Activated CD4-positive, CD25-positive, alpha-beta regulatory T cell (primary cell): ENCODE results near the gene DBI.
"Not testable (repeated sequence)": the region's sequence is repeated elsewhere in the genome, so short reads cannot be mapped to it uniquely, and the experiment has no call there.

Experiments
- DNase-seq, 4 experiments: peaks; one replicate each; lab custom pipeline; 2025; lab: John Stamatoyannopoulos, UW

The DBI gene

DNA sequence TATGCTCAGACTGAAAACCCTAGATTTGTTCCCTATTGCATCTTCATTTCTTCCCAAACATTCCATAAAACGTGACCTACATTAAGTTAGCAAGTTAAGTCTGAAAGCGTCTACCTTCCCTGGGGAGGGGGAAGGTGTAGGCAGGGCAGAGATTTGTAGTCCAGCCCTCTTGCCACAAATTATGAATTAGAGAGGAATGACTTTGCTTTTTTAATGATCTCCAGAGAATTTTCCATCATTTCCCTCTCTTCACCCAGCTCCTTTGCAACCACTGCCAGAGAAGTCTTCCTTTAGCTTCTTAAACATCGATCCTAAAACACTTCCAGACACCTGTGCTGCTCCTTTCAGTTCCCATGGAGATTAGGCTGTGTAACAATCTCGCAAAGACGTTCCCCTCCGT is 1.3 kb upstream of the DBI start:
- no peak for DNase-seq

DNA sequence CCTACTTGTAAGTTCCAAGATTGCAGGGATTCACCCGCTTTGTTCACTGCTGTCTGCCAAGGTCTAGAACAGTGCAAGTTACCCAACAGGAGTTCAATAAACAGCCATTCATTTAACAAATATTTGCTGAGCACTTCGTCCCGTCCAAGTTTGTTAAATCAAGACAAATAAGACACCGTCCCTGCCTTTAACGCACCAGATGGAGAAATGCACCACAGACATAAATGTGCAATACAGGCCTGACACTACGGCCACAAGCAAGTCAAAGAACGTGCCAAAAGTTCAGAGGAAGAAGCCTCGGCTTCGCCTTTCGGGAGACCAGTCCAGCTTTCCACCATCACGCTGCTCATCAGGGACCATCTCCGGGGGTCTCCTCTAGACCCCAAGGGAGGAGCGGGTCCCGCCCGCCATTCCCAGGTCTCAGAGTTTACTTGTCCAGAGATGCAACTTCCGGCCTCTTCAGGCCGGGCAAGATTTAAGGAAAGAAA is 572 bp upstream of the DBI start:
- DNase-seq: no peak

DNA sequence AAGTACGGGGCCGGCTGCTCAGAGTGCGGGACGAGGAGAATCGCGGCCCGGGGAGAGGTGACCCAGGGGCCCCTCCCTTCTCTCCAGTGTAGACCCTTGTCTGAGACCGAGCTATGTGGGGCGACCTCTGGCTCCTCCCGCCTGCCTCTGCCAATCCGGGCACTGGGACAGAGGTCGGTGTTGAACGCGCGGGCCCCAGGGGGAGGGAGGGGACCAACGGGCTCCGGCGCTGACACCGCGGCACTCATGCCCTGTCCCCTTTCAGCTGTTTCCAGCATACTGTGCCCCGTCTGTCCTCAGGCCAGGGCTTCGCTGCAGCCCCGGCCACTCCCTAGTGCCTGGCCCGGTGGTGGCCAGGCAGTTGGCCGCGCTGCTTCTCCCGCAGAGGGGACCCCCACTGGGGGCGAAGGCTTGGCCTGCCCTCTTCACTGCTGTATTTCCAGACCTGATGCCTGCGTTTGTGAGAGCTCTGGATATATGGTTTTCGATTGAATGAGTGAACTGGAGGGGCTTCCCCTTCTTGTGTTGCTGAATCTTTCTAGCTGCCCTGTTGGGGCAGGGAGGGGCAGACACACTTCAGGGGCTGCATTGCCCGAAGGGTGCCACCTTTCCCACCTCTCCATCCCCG is 809 bp downstream of the DBI start:
- DNase-seq: peak in 2 of 4 experiments; percentile 13 to 17

DNA sequence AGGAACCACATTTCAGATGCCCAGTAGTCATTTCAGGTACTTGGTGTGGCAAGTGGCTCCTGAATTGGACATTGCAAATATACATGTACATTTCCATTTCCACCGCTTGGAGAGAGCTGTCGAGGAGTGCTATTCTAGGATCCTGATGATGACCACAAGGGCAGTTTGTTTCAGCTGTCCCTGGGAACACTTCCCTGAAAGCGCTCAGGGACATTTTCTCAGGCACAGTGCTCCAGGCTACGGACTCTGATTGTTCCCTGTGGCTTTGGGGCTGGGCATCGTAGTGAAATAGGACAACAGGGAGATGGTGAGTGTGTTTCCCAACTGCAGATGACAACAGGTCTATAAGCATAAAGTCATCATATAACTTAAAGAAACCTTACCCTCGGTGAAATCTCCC is 3.1 kb downstream of the DBI start:
- DNase-seq: no peak

DNA sequence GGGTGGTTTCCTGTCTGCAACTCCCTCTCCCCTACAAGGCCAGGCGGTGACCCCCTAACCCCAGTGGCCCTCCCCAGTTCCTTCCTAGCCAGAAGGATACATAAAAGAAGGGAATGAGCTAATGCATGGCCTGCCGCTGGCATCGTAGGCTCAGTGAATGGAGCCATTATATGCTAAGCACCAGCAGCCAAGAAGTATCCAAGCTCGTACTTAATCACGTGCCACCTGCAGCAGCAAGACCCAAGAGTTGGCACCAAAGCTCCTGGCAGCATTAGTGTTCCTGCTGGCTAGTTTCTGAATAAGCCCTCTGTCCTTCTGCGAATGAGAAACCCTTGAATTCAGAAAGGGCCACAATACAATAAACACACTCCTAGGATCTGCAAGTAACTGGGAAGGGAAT is 4.3 kb downstream of the DBI start:
- DNase-seq: no peak

DNA sequence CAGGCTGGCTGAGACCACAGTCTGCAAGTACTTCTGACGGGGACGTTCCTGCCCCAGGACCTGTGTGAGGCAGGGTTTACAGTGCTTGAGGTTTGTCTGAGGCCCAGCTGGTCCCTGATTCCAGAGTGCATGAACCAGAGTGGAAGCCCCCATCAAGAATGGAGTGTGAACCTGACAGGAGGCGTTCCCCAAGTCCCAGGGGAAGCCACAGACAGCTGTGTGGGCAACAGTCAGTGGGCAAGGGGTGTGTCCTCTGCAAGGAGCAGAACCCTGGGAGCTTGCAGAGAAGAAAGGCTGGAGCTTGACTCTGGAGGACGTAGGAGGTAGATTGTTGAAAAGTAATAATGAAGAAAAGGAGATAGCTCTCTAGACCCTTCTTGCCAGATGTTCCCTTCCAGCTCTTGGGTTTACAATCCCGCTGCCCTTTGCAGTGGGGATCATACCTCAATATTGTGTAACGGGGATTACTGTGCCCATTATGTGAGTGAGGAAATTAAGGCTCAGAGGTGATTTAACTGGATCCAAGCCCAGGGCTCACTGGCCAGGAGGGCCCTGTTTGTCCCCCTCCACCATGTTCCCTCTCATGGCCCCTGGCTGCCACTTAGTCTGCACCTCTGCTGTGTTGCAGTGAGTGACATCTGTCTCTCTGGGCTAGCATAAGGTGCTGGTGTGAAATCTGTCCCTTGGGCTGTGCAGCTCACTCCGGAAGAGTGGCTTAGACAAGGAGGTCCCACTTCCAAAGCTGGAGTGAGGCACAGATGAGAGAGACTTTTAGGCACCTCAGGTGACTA is 6.2 kb downstream of the DBI start:
- no peak for DNase-seq

DNA sequence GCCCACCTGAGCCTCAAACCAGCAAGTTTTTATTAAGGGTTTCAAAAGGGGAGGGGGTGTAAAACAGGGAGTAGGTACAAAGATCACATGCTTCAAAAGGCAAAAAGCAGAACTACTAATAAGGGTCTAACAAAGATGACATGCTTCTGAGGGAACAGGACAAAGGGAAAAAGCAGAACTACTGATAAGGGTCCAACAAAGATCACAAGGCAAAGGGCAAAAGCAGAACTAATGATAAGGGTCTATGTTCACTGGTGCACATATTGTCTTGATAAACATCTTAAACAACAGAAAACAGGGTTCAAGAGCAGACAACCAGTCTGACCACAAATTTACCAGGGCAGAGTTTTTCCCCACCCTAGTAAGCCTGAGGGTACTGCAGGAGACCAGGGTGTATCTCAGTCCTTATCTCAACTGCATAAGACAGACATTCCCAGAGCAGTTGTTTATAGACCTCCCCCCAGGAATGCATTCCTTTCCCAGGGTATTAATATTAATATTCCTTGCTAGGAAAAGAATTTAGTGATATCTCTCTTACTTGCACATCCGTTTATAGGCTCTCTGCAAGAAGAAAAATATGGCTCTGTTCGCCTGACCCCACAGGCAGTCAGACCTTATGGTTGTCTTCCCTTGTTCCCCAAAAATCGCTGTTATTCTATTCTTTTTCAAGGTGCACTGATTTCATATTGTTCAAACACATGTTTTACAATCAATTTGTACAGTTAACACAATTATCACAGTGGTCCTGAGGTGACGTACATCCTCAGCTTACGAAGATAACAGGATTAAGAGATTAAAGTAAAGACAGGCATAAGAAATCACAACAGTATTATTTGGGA is 7.3 kb downstream of the DBI start:
- not testable (repeated sequence) for DNase-seq

DNA sequence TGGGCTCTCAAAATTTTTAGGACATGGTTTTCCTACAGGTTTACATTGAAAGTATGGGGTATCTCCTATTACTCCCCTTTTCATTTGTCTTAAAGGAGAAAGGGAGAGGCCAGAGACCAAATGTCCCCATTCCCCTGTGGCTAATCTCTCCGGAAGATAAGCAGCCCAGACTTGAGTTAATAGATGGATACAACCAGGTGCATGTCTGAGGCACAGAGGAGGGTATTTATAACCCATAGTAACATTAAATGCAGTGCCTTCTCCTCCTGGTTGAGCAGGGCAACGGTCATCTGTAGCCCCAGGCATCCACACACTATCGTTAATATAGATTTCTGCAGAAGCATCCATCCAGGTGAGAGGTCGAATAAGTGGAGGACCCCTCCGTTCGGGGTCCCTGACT is 9.6 kb downstream of the DBI start:
- not testable (repeated sequence) for DNase-seq

DNA sequence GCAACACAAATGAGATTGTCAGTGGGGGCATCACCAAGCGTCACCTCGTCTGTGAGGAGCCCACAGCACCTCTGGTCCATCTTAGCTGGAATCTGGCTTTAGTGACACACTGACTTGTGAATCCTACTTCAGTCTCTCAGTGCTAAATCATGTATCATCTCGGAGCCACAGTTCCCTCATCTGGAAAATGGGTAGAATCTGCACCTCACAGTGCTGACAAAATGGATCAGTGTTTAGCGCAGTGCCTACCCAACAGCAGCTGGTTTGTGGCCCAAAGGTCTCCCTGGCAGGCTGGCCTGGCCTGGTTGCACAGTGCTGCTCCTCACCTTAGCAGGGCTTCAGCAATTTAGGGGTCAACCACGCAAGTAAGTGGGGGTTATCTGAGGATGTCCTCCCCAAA is 10.0 kb downstream of the DBI start:
- DNase-seq: no peak

DNA sequence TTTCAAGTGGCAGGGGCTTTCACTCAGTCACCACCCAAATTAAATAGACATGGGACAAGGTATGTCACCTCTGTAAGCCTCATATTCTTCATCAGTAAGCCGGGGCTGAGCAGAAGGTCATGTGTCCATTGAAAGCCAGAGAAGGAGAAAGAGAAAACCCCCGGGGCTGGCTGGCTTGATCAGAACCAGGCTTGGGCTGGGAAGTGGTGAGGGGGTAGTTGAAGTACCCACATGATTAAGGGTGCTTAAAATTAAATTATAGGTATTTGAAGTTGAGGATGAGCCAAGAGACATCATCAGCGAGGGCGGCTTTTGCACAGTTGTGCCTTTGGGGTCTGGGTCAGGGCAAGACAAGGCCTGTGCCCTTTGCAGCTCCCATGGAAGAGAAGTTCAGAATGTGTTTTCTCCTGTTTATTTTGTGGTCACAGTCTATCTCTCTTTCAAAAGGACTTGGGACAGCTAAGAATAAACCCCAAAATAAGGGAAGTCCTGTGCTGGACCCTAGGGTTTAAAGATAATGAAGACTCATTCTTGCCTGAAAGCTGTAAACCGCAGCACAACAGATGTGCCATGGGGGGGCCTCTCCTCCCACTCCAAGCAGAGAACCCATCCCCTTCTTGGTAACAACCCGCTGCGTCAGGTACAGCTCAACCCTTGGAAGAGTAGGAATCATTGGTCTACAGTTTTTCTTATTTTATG is 10.7 kb downstream of the DBI start:
- DNase-seq: no peak

DNA sequence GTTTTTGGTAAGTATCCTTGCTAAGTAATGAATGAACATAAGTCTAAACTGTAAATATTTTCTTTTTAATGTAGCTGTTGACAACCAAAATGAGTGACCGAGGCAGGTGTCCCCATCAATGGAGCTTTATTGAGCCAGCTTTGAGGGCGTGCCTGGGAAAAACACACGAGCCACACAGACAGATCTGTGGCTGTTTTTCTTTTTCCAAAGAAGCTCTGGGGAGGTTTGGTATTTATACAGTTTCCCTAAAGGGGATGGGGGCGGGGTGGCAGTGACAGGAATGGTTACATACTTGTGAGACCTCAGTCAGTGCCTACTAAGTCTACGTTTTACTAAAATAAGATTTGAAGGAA is 11.2 kb downstream of the DBI start:
- no peak for DNase-seq

DNA sequence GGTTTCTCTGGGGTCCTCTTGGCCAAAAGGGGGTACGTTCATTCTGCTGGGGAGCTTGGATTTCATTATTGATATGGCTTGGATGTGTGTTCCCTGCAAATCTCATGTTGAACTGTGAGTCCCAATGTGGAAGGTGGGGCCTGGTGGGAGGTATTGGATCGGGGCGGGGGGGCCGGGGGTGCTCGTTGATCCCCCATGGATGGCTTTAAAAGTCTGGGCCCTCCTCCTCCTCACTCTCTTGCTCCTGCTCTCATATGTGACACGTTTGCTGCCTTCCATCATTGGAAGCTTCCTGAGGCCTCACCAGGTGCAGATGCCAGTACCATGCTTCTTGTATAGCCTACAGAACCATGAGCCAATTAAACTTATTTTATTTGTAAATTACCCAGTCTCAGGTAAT is 11.8 kb downstream of the DBI start:
- DNase-seq: no peak

DNA sequence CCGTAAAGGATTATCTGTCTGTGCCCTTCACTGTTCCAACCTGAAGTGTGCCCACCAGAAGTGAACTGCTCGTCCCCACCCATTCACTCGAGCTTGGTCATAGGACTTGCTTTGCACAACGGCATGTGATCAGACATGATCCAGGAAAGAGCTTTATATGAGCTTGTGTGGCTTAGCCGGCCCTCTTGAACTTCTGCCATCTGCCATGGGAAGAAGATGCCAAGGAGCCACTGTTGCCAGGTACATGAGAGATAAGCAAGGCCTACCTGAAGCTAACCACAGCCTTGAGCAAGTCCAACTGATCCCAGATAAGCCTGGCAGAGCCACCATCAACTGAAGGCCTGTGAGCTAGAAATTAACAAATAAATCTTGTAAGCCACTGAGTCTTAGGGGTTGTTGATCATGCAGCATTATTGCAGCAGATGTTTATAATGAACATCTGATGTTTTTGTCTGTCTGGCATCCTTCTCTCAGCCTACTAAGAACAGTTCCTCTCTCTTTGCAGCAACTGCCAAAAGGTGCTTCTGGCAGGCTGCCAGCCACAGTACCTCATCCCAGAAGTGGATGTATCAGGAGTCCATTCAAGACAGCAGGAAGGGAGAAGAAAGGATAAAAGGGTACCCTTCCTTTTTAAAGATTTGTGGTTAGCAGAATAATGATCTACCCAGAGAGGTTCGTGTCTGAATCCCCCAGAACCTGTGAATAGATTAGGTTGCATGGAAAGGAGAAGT is 16.8 kb downstream of the DBI start:
- DNase-seq: no peak

DNA sequence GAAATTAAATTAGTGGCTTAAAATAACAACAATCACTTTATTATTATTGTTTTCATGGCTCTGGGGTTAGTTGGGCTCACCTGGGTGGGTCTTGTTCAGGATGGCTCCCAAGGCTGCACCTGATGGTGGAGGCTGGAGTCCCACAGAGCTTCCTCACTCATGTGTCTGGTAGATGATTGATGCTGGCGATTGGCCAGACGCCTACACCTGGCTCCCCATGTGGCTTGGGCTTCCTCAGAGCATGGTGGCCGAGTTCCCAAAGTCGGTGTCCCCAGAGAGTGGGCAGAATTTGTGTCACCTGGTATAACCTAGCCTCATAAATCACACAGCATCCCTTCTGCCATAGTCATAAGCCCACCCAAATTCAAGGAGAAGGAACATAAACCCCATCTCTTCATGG is 18.2 kb downstream of the DBI start:
- DNase-seq: no peak

DNA sequence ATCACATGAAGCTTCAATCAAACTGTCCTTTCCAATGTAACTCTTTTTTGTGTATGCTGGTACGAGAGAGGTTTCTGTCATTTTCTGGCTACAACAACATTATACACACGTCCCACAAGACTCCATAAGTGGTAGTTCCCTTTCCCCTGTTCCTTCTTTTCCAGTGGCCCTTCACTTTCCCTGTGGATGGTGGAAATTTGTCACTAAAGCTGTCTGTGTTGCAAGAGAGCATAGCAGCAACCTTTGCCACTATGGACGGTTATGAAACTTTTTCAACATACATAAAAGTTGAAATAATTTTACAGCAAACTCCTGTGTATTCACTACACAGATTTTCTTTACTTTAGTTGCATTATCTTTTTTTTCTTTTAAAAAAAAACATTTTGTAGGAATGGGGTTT is 18.7 kb downstream of the DBI start:
- no peak for DNase-seq

DNA sequence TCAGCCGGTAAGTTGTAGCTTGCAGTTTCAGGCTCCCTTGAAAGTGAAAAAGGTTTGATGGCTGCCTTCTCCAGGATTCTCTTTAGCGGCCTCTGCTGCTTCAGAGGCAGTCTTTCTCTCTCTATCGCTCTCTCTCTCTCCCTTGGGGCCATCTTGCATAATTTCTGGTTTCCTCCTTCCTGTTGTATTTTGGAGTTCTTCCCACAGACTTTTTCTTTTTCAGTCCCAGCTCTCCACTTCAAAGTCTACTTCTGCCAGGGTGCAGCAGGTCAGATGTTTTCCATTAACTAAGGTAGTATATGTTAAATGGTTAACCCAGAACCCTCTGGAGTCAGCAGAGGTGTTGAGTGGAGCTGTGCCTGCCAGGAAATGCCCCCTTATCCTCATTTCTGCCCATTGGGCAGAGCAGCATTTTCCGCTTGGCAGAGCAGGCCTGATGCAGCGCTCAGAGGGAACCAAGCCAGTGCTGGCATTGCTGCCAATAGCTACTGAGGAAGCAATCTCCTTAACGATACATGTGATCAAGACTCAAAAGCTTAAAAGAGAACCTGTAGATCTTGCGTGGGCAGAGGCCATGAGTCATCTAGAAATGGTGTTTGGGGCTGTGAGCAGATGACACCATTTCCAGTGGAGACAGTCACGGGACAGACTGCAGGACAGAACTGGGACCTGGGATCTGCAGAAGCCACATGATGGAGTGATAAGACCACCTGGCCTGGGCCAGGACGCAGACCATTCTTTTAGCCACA is 20.8 kb downstream of the DBI start:
- DNase-seq: no peak

DNA sequence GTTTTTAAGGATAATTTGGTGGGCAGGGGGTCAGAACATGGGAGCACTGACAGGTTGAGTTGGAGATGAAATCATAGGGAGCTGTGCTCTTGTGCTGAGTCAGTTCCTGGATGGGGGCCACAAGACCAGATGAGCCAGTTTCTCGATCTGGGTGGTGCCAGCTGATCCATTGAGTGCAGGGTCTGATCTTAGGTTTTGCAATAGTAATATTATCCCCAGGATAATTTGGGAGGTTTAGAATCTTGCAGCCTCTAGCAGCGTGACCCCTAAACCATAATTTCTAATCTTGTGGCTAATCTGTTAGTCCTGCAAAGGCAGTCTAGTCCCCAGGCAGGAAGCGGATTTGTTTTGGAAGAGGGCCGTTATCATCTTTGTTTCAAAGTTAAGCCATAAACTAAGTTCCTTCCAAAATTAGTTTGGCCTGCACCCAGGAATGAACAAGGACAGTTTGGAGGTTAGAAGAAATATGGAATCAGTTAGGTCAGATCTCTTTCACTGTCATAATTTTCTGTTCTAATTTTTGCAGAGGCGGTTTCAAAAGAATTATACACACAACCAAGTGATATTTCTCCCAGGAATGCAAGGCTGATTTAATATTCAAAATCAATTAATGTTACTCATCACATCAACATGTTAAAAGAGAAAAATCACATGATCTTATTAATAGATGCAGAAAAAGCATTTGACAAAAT is 23.0 kb downstream of the DBI start:
- DNase-seq: no peak

DNA sequence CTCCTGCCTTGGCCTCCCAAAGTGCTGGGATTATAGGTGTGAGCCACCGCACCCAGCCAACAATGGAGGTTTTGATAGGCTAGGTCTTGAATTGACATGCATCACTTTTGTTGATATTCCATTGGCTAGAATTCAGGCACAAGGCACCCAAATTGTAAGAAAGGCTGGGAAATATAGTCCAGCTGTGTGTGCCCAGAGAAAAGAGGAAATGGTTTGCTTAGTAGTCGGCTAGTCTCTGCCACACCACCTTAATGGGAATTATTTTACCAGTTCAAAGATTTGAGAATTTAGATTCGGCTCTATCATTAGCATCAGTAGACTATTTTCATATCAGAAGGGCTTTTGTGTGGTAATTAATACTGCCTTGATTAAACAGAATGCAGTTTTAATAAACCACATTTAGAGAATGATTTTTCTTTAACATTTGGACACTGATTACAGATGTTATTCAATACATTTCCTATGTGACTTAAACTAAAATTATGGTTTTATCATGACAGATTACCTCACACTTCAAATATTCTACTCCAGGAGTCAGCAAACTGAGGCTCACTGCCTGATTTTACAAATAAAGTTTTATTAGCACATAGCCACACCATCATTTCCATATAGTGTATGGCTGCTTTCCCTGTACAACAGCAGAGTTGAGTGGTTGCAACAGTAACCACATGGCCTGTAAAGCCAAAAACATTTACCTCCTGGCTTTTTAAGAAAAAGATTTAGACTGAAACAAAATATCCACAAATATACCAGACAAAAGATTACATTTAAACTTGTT is 27.4 kb downstream of the DBI start:
- no peak for DNase-seq

DNA sequence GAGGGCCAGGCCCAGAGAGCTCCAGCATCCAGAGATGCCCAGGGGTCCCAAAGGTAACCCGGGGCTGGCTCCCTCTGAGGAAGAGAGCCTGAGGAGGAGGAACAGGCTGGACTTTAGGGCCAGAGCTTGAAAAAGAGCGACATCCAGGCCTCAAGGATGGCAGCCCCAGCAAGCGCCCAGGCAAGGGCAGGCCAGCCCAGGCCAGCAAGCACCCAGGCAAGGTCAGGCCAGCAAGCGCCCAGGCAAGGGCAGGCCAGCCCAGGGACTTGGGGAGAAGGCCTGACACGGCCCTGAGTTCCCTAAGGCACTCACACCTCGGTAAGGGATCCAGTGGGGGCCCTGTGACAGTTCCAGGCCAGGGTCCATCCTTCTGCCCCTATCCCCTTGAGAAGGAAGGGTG is 30.4 kb downstream of the DBI start:
- no peak for DNase-seq
